ENCODE data around the gene VNN1. TPM values are rescaled to one million over a fixed set of nuclear protein-coding genes. Genes with fewer than 3 reads are reported as not detected.
"Not testable (repeated sequence)": the region's sequence is repeated elsewhere in the genome, so short reads cannot be mapped to it uniquely, and the experiment has no call there.

Gene VNN1
- total and polyA plus RNA-seq, 7 donors, result 0.06 to 0.62 (median 0.32) TPM

DNA sequence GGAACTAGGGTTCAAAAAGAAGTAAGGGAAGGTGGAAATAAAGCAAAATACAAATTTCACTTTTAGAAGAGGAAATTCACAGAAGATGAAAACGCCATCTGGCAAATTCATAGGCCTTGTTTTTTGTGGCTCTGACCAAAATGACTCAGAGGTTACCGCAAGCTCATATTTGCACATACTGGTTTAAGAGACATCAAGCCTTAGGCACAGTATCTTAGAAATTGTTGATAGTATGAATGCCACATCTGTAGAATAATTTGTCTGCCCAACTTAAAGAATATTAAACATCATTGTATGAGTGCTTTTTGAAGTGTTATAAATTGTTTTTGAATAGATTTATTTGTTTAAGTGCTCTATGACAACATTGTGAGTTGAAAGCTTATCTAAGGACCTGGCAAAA is 65.5 kb downstream of the VNN1 start:
- Histone ChIP-seq H3K36me3 (ENCODE audit: insufficient read depth in 1 of 2, low read depth in 1 of 2) (no peaks in the 10 kb centered on the region), H3K27me3 (ENCODE audit: insufficient read depth in 3 of 3, low read length in 2 of 3) (no peaks in the 10 kb centered on the region), H3K27ac (no peak overlapping the region), H3K4me3 (no peak overlapping the region), H3K9me3 (no peaks in the 10 kb centered on the region), H3K4me1 (no peaks in the 10 kb centered on the region)
- TF ChIP-seq, protein P1, sequence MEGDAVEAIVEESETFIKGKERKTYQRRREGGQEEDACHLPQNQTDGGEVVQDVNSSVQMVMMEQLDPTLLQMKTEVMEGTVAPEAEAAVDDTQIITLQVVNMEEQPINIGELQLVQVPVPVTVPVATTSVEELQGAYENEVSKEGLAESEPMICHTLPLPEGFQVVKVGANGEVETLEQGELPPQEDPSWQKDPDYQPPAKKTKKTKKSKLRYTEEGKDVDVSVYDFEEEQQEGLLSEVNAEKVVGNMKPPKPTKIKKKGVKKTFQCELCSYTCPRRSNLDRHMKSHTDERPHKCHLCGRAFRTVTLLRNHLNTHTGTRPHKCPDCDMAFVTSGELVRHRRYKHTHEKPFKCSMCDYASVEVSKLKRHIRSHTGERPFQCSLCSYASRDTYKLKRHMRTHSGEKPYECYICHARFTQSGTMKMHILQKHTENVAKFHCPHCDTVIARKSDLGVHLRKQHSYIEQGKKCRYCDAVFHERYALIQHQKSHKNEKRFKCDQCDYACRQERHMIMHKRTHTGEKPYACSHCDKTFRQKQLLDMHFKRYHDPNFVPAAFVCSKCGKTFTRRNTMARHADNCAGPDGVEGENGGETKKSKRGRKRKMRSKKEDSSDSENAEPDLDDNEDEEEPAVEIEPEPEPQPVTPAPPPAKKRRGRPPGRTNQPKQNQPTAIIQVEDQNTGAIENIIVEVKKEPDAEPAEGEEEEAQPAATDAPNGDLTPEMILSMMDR (IDR thresholded peaks at IDR 0.05), result no peak
- no peak for DNase-seq
- ATAC-seq, result no peak
- 63 to 73% (median 69%) methylated on average over 2 of the region's 2 CpGs for WGBS, 3 donors
- intact Hi-C loops (cut with DNase I), result no loop called here

DNA sequence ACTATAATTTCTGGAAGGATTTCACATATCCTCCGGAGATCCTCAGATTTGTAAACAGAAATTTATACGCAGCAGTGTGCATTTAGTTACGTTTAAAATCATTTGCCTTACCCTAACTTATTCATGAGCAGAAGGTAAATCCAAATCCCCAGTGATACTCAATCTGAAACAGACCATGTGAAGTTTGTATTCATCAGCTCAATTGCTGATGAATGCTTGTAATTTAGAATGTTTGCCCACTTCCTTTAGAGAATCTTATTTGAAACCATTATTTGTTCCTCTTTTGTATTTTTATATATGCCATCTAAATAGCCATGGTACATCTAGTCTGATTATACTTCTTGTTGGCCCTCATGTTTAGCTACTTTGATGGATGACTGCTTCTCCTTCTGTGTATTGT is 70.3 kb downstream of the VNN1 start:
- no peaks in the 10 kb centered on the region for H3K27me3 ChIP-seq (ENCODE audit: insufficient read depth in 3 of 3, low read length in 2 of 3)
- TF ChIP-seq, protein P1 (IDR thresholded peaks at IDR 0.05), result no peak
- no peak overlapping the region for H3K4me3 ChIP-seq
- intact Hi-C loops (cut with DNase I), result no loop called here
- no peak for ATAC-seq
- H3K27ac ChIP-seq, result no peak overlapping the region
- WGBS, 3 donors, result 70 to 76% (median 70%) methylated on average over 3 of the region's 3 CpGs
- no peaks in the 10 kb centered on the region for H3K36me3 ChIP-seq (ENCODE audit: insufficient read depth in 1 of 2, low read depth in 1 of 2)
- DNase-seq, result no peak
- no peaks in the 10 kb centered on the region for H3K4me1 ChIP-seq
- no peaks in the 10 kb centered on the region for H3K9me3 ChIP-seq

DNA sequence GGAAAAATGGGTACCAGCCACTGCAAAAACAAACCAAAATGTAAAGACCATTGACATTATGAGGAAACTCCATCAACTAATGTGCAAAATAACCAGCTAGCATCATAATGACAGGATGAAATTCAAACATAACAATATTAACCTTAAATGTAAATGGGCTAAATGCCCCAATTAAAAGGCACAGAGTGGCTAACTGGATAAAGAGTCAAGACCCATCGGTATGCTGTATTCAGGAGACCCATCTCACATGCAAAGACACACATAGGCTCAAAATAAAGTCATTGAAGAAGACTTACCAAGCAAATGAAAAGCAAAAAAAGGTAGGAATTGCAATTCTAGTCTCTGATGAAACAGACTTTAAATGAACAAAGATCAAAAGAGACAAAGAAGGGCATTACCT is 76.7 kb downstream of the VNN1 start:
- H3K27me3 ChIP-seq (ENCODE audit: insufficient read depth in 3 of 3, low read length in 2 of 3); H3K4me1 ChIP-seq; H3K9me3 ChIP-seq; DNase-seq; ATAC-seq; H3K27ac ChIP-seq; H3K4me3 ChIP-seq; intact Hi-C loops (cut with DNase I); H3K36me3 ChIP-seq (ENCODE audit: insufficient read depth in 1 of 2, low read depth in 1 of 2): not testable (repeated sequence)
- WGBS, 3 donors, result 84 to 96% (median 85%) methylated on average over 1 of the region's 1 CpG

DNA sequence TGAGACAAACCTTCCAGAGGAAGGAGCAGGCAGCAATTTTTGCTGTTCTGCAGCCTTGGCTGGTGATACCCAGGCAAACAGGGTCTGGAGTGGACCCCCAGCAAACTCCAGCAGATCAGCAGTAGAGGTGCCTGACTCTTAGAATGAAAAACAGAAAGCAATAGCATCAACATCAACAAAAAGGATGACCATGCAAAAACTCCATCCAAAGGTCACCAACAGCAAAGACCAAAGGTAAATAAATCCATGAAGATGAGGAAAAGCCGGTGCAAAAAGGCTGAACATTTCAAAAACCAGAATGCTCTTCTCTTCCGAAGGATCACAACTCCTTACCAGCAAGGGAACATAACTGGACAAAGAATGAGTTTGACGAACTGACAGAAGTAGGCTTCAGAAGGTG is 77.9 kb downstream of the VNN1 start:
- H3K36me3 ChIP-seq (ENCODE audit: insufficient read depth in 1 of 2, low read depth in 1 of 2); H3K4me3 ChIP-seq; H3K9me3 ChIP-seq; ATAC-seq; H3K27me3 ChIP-seq (ENCODE audit: insufficient read depth in 3 of 3, low read length in 2 of 3); H3K4me1 ChIP-seq; H3K27ac ChIP-seq; DNase-seq; intact Hi-C loops (cut with DNase I): not testable (repeated sequence)
- WGBS, 3 donors, result 78 to 90% (median 84%) methylated on average over 3 of the region's 3 CpGs

DNA sequence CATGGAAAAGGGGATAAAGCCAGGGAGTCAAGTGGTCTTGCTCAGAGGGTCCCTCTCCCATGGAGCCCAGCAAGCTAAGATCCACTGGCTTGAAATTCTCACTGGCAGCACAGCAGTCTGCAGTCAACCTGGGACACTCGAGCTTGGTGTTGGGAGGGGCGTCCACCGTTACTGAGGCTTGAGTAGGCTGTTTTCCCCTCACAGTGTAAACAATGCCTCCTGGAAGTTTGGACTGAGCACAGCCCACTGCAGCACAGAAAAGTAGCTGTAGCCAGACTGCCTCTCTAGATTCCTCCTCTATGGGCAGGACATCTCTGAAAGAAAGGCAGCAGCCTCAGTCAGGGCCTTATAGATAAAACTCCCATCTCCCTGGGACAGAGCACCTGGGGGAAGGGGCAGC is 78.6 kb downstream of the VNN1 start:
- intact Hi-C loops (cut with DNase I); DNase-seq; H3K4me3 ChIP-seq; H3K9me3 ChIP-seq; H3K36me3 ChIP-seq (ENCODE audit: insufficient read depth in 1 of 2, low read depth in 1 of 2); H3K27me3 ChIP-seq (ENCODE audit: insufficient read depth in 3 of 3, low read length in 2 of 3); H3K4me1 ChIP-seq; H3K27ac ChIP-seq; ATAC-seq: not testable (repeated sequence)
- 22 to 32% (median 28%) methylated on average over 3 of the region's 3 CpGs for WGBS, 3 donors

DNA sequence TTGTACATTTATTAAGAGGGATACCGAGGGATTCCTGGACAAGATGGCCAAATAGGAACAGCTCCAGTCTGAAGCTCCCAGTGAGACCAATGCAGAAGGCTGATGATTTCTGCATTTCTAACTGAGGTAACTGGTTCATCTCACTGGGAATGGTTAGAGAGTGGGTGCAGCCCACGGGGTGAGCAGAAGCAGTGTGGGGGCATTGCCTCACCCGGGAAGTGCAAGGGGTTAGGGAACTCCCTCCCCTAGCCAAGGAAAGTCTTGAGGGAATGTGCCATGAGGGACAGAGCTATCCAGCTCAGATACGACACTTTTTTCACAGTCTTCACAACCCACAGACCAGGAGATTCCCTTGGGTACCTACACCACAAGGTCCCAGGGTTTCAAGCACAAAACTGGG is 79.1 kb downstream of the VNN1 start:
- H3K36me3 ChIP-seq (ENCODE audit: insufficient read depth in 1 of 2, low read depth in 1 of 2), result no peaks in the 10 kb centered on the region
- no peak for DNase-seq
- H3K9me3 ChIP-seq, result no peaks in the 10 kb centered on the region
- intact Hi-C loops (cut with DNase I), result no loop called here
- no peaks in the 10 kb centered on the region for H3K27me3 ChIP-seq (ENCODE audit: insufficient read depth in 3 of 3, low read length in 2 of 3)
- TF ChIP-seq, protein P1 (IDR thresholded peaks at IDR 0.05), result no peak
- H3K4me3 ChIP-seq, result no peak overlapping the region
- no peaks in the 10 kb centered on the region for H3K4me1 ChIP-seq
- no peak for ATAC-seq
- H3K27ac ChIP-seq, result no peak overlapping the region
- WGBS, 3 donors, result 70 to 71% (median 70%) methylated on average over 4 of the region's 4 CpGs
